Activated naive CD4-positive, alpha-beta T cell treated with anti-CD3 and anti-CD28 coated beads, Interleukin-2, amount 50 U/mL, for 24 hours (primary cell): ENCODE results near the gene MGMT.

Experiments used
- H3K27ac Mint-ChIP-seq: one replicate; pipeline ENCODE4 v1.8.0; 2021; ENCODE audit warnings: mild to moderate bottlenecking, mixed read lengths
- H3K27me3 Mint-ChIP-seq: one replicate; pipeline ENCODE4 v1.8.0; 2021; ENCODE audit warnings: mixed read lengths
- H3K36me3 Mint-ChIP-seq: one replicate; pipeline ENCODE4 v1.8.0; 2021; ENCODE audit warnings: mixed read lengths
- H3K4me1 Mint-ChIP-seq: one replicate; pipeline ENCODE4 v1.8.0; 2021; ENCODE audit warnings: mixed read lengths
- H3K4me3 Mint-ChIP-seq: one replicate; pipeline ENCODE4 v1.8.0; 2021; ENCODE audit warnings: mild to moderate bottlenecking, mixed read lengths
- H3K9me3 Mint-ChIP-seq: one replicate; pipeline ENCODE4 v1.8.0; 2021; ENCODE audit warnings: mixed read lengths

Gene MGMT

GRCh38 chr10:129470103-129470851, 3.2 kb downstream of the MGMT start:
- Mint-ChIP-seq H3K27me3 (no peaks in the 10 kb centered on the region), H3K36me3 (peaks cover 6% of the 10 kb centered on the region), H3K4me3 (no peak overlapping the region), H3K27ac (no peak overlapping the region), H3K4me1 (peaks cover 41% of the 10 kb centered on the region), H3K9me3 (no peaks in the 10 kb centered on the region)

GRCh38 chr10:129471447-129472175, 4.6 kb downstream of the MGMT start:
- Mint-ChIP-seq H3K9me3 (no peaks in the 10 kb centered on the region), H3K4me3 (no peak overlapping the region), H3K36me3 (peaks cover 8% of the 10 kb centered on the region), H3K27me3 (no peaks in the 10 kb centered on the region), H3K27ac (no peak overlapping the region), H3K4me1 (peaks cover 42% of the 10 kb centered on the region)

GRCh38 chr10:129472696-129473555, 5.9 kb downstream of the MGMT start:
- Mint-ChIP-seq H3K4me1 (peaks cover 42% of the 10 kb centered on the region), H3K27me3 (no peaks in the 10 kb centered on the region), H3K4me3 (no peak overlapping the region), H3K36me3 (peaks cover 8% of the 10 kb centered on the region), H3K9me3 (no peaks in the 10 kb centered on the region), H3K27ac (no peak overlapping the region)

- Mint-ChIP-seq H3K27ac (no peak overlapping the region), H3K27me3 (no peaks in the 10 kb centered on the region), H3K36me3 (peaks cover 10% of the 10 kb centered on the region), H3K9me3 (peaks cover 6% of the 10 kb centered on the region), H3K4me1 (peaks cover 40% of the 10 kb centered on the region), H3K4me3 (no peak overlapping the region)
Observed at GRCh38 chr10:129474642-129475041, 7.6 kb downstream of the MGMT start.

- H3K4me1 Mint-ChIP-seq: peaks cover 29% of the 10 kb centered on the region
- no peaks in the 10 kb centered on the region for H3K27me3 Mint-ChIP-seq
- no peak overlapping the region for H3K27ac Mint-ChIP-seq
- H3K36me3 Mint-ChIP-seq: peaks cover 19% of the 10 kb centered on the region
- H3K4me3 Mint-ChIP-seq: no peak overlapping the region
- peaks cover 6% of the 10 kb centered on the region for H3K9me3 Mint-ChIP-seq
Observed at GRCh38 chr10:129476431-129476830, 9.4 kb downstream of the MGMT start.

GRCh38 chr10:129477051-129477450, 10.0 kb downstream of the MGMT start:
- no peaks in the 10 kb centered on the region for H3K27me3 Mint-ChIP-seq
- H3K4me3 Mint-ChIP-seq: no peak overlapping the region
- H3K36me3 Mint-ChIP-seq: peaks cover 22% of the 10 kb centered on the region
- H3K27ac Mint-ChIP-seq: no peak overlapping the region
- H3K4me1 Mint-ChIP-seq: peaks cover 29% of the 10 kb centered on the region
- H3K9me3 Mint-ChIP-seq: peaks cover 6% of the 10 kb centered on the region

GRCh38 chr10:129481641-129482040, 14.6 kb downstream of the MGMT start:
- H3K27me3 Mint-ChIP-seq: no peaks in the 10 kb centered on the region
- no peak overlapping the region for H3K4me3 Mint-ChIP-seq
- H3K9me3 Mint-ChIP-seq: peaks cover 17% of the 10 kb centered on the region
- peaks cover 27% of the 10 kb centered on the region for H3K36me3 Mint-ChIP-seq
- no peak overlapping the region for H3K27ac Mint-ChIP-seq
- peaks cover 10% of the 10 kb centered on the region for H3K4me1 Mint-ChIP-seq

- Mint-ChIP-seq H3K9me3 (peaks cover 21% of the 10 kb centered on the region), H3K4me1 (peaks cover 5% of the 10 kb centered on the region), H3K4me3 (no peak overlapping the region), H3K27ac (no peak overlapping the region), H3K27me3 (no peaks in the 10 kb centered on the region), H3K36me3 (peaks cover 32% of the 10 kb centered on the region)
Observed at GRCh38 chr10:129483430-129484010, 16.5 kb downstream of the MGMT start.

- H3K27ac Mint-ChIP-seq: no peak overlapping the region
Observed at GRCh38 chr10:129486805-129487204, 19.8 kb downstream of the MGMT start.

GRCh38 chr10:129491123-129491734, 24.2 kb downstream of the MGMT start:
- H3K27ac Mint-ChIP-seq: no peak overlapping the region
- H3K36me3 Mint-ChIP-seq: peaks cover 29% of the 10 kb centered on the region

More at GRCh38 chr10:129486805-129487204, 19.8 kb downstream of the MGMT start:
- Mint-ChIP-seq H3K27me3 (no peaks in the 10 kb centered on the region), H3K4me3 (no peak overlapping the region), H3K9me3 (peaks cover 37% of the 10 kb centered on the region), H3K4me1 (no peaks in the 10 kb centered on the region), H3K36me3 (peaks cover 27% of the 10 kb centered on the region)

GRCh38 chr10:129494176-129494575, 27.1 kb downstream of the MGMT start:
- H3K27ac Mint-ChIP-seq: no peak overlapping the region
- H3K36me3 Mint-ChIP-seq: peaks cover 42% of the 10 kb centered on the region
- no peak overlapping the region for H3K4me3 Mint-ChIP-seq
- no peaks in the 10 kb centered on the region for H3K27me3 Mint-ChIP-seq
- H3K9me3 Mint-ChIP-seq: peaks cover 18% of the 10 kb centered on the region
- H3K4me1 Mint-ChIP-seq: peaks cover 26% of the 10 kb centered on the region

More at GRCh38 chr10:129491123-129491734, 24.2 kb downstream of the MGMT start:
- H3K9me3 Mint-ChIP-seq: peaks cover 27% of the 10 kb centered on the region
- H3K4me1 Mint-ChIP-seq: peaks cover 14% of the 10 kb centered on the region
- H3K4me3 Mint-ChIP-seq: no peak overlapping the region
- no peaks in the 10 kb centered on the region for H3K27me3 Mint-ChIP-seq

- H3K36me3 Mint-ChIP-seq: peaks cover 40% of the 10 kb centered on the region
- H3K27me3 Mint-ChIP-seq: no peaks in the 10 kb centered on the region
- H3K4me1 Mint-ChIP-seq: peaks cover 26% of the 10 kb centered on the region
- no peak overlapping the region for H3K27ac Mint-ChIP-seq
- H3K9me3 Mint-ChIP-seq: peaks cover 13% of the 10 kb centered on the region
- H3K4me3 Mint-ChIP-seq: no peak overlapping the region
Observed at GRCh38 chr10:129494740-129495139, 27.7 kb downstream of the MGMT start.

GRCh38 chr10:129495256-129495655, 28.2 kb downstream of the MGMT start:
- Mint-ChIP-seq H3K36me3 (peaks cover 40% of the 10 kb centered on the region), H3K27ac (no peak overlapping the region), H3K4me1 (peaks cover 26% of the 10 kb centered on the region), H3K27me3 (no peaks in the 10 kb centered on the region), H3K9me3 (peaks cover 11% of the 10 kb centered on the region), H3K4me3 (no peak overlapping the region)

GRCh38 chr10:129495698-129496097, 28.7 kb downstream of the MGMT start:
- Mint-ChIP-seq H3K9me3 (peaks cover 10% of the 10 kb centered on the region), H3K36me3 (peaks cover 40% of the 10 kb centered on the region), H3K4me3 (no peak overlapping the region), H3K27ac (no peak overlapping the region), H3K27me3 (no peaks in the 10 kb centered on the region), H3K4me1 (peaks cover 26% of the 10 kb centered on the region)

GRCh38 chr10:129497013-129497412, 30.0 kb downstream of the MGMT start:
- H3K27ac Mint-ChIP-seq: no peak overlapping the region
- H3K27me3 Mint-ChIP-seq: no peaks in the 10 kb centered on the region
- no peak overlapping the region for H3K4me3 Mint-ChIP-seq
- no peaks in the 10 kb centered on the region for H3K9me3 Mint-ChIP-seq
- H3K4me1 Mint-ChIP-seq: peaks cover 26% of the 10 kb centered on the region
- peaks cover 41% of the 10 kb centered on the region for H3K36me3 Mint-ChIP-seq
